H1 (cell line): ENCODE measurements around the gene MGLL. TPM values are rescaled to one million over a fixed set of nuclear protein-coding genes. Genes with fewer than 3 reads are reported as not detected.

Source experiments
- SIRT6 ChIP-seq: IDR thresholded peaks from one replicate; pipeline ENCODE4 v1.7.1; 2012; ENCODE audit warnings: low read length, inconsistent platforms
- polyA plus RNA-seq, 7 experiments: library from polyadenylated mRNA; depleted of rRNA in 3 of 7; stranded (reverse) in 5 of 7; unstranded in 2 of 7; fragments of >200 nt in 5 of 7; fragments of 200-250 nt in 2 of 7; gene quantifications; 1 replicate in 5 of 7; 2 replicates in 1 of 7; 4 replicates in 1 of 7; pipeline versions ENCODE4 v1.2.1 to v1.2.3, GENCODE V29; 2011 to 2013; ENCODE audit warnings: missing spikeins in 2 of 7, mixed read lengths in 2 of 7
- total RNA-seq: library from RNA; stranded (reverse); fragmentation: NEBNext Ultra II Directional; extraction: Animal tissue kit (Norgen Biotek cat#: 25700); gene quantifications from 2 replicates; pipeline ENCODE4 v1.2.1, GENCODE V29; 2021

Gene MGLL
- total and polyA plus RNA-seq, 2 of the 8 experiments (the other 6 are each of a cell fraction or from before 2014, with no cell fraction given): 0.05 to 0.34 TPM

GRCh38 chr3:127781411-127782001 is 40.8 kb downstream of the MGLL start (continued):
- no peak for TF ChIP-seq SIRT6
